ENCODE data around the gene SLC5A7. TPM values are rescaled to one million over a fixed set of nuclear protein-coding genes. Genes with fewer than 3 reads are reported as not detected.

Gene SLC5A7
- total and polyA plus RNA-seq, 2 donors from 2014 or later = 0.75 to 0.88 TPM

DNA sequence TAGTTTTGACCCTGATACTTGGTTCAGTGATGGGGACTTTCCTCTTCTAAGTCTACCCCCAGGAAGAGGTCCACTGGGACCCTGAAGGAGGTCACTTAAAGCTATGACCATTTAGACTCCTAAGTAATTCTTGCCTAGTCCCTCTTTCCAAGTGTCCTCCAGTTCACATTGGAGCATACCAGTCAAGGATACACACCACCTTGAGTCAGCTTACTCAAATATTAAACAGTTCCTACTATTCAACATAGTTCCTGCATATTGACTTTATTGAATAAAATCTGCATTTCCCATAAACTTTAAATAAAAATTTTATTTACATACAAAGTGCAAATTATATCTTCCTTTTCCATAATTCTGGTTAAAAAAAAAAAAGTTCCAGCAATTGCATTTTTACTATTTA, 36.3 kb downstream of the SLC5A7 start:
- peaks cover 0 to 5% (median 0%) of the 10 kb centered on the region in 3 donors for H3K4me1 ChIP-seq (ENCODE audit: control insufficient read depth in 2 of 3, insufficient read depth in 2 of 3, low read depth in 1 of 3, low read length in 3 of 3)
- no peak for FAIRE-seq
- DNase-seq = no peak
- H3K4me3 ChIP-seq (ENCODE audit: low read length in 3 of 3) = no peak overlapping the region
- H3K9ac ChIP-seq (ENCODE audit: low read length in 3 of 3) = no peak overlapping the region
- H3K27ac ChIP-seq (ENCODE audit: low read depth in 2 of 2, low read length in 2 of 2) = no peak overlapping the region
- intact Hi-C loops (cut with DNase I) = no loop called here
- TF ChIP-seq, protein P1, sequence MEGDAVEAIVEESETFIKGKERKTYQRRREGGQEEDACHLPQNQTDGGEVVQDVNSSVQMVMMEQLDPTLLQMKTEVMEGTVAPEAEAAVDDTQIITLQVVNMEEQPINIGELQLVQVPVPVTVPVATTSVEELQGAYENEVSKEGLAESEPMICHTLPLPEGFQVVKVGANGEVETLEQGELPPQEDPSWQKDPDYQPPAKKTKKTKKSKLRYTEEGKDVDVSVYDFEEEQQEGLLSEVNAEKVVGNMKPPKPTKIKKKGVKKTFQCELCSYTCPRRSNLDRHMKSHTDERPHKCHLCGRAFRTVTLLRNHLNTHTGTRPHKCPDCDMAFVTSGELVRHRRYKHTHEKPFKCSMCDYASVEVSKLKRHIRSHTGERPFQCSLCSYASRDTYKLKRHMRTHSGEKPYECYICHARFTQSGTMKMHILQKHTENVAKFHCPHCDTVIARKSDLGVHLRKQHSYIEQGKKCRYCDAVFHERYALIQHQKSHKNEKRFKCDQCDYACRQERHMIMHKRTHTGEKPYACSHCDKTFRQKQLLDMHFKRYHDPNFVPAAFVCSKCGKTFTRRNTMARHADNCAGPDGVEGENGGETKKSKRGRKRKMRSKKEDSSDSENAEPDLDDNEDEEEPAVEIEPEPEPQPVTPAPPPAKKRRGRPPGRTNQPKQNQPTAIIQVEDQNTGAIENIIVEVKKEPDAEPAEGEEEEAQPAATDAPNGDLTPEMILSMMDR (IDR thresholded peaks at IDR 0.05; ENCODE audit: borderline replicate concordance, extremely low read depth, insufficient read depth) = no peak
- no peaks in the 10 kb centered on the region for H3K36me3 ChIP-seq (ENCODE audit: control insufficient read depth in 2 of 3, insufficient read depth in 3 of 3, low read length in 3 of 3)
- H3K9me3 ChIP-seq (ENCODE audit: control insufficient read depth in 2 of 3, insufficient read depth in 1 of 3, low read length in 3 of 3) = no peaks in the 10 kb centered on the region
- no peaks in the 10 kb centered on the region for H3K27me3 ChIP-seq (ENCODE audit: control insufficient read depth, insufficient read depth, low read length)

DNA sequence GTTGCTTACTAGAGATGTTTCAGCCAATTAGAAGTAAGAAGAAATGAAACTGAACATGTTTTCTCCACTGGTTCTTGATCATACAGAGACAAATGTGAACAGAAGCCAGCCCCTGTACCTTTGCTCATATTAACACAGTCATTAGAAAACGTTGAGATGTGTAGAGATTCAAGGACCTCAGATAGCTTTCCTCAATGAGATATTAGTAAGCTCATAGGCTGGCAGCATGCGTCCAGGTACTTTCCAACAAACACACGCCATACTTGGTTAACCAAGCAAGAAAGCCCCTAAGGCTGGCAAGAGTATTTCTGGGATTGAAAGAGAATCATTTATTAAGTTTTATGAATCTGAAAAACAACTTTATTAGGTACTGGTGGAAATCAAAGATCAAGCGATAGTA, 37.5 kb downstream of the SLC5A7 start:
- intact Hi-C loops (cut with DNase I) = no loop called here
- TF ChIP-seq, protein P1 (IDR thresholded peaks at IDR 0.05; ENCODE audit: borderline replicate concordance, extremely low read depth, insufficient read depth) = no peak
- Histone ChIP-seq H3K9me3 (ENCODE audit: control insufficient read depth in 2 of 3, insufficient read depth in 1 of 3, low read length in 3 of 3) (no peaks in the 10 kb centered on the region), H3K36me3 (ENCODE audit: control insufficient read depth in 2 of 3, insufficient read depth in 3 of 3, low read length in 3 of 3) (no peaks in the 10 kb centered on the region), H3K27ac (ENCODE audit: low read depth in 2 of 2, low read length in 2 of 2) (no peak overlapping the region), H3K4me1 (ENCODE audit: control insufficient read depth in 2 of 3, insufficient read depth in 2 of 3, low read depth in 1 of 3, low read length in 3 of 3) (peaks cover 0 to 5% (median 0%) of the 10 kb centered on the region in 3 donors), H3K4me3 (ENCODE audit: low read length in 3 of 3) (no peak overlapping the region), H3K27me3 (ENCODE audit: control insufficient read depth, insufficient read depth, low read length) (no peaks in the 10 kb centered on the region), H3K9ac (ENCODE audit: low read length in 3 of 3) (no peak overlapping the region)
- no peak for FAIRE-seq
- DNase-seq = peak in 2 of 5 donors; percentile 11 to 12

DNA sequence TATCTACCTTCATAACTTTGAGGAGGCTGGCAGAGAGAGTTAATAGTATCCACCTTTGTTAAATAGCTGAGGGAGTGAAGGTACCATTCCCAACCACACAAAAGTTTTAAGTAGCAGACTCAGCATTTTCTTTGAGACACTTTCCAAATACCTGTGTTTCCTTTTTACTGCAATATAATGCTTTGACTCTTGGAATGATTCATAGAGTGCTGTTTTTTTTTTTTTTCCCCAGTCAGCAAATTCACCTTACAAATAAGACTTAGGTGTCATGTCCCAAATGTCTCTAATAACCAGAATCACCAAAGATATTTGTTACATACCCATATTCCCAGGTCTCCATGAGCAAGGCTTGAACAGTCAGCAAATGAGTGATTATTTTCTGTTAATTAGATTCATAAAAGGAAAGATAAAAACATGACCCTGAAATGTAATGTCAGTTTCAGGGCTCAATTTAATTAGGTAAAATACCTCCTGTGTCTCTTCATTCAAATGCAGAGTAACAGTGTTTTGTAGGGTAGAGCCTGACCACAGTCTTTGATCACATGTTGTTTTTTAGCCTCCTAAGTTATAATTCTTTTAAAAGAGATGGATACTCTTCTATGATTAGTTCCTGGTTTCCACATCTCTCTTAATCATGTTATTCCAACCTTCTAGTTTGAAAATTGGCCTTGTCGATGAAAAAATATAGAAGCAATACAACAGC, 39.9 kb downstream of the SLC5A7 start:
- TF ChIP-seq, protein P1 (IDR thresholded peaks at IDR 0.05; ENCODE audit: borderline replicate concordance, extremely low read depth, insufficient read depth) = no peak

More for the DNA sequence above, 39.9 kb downstream of the SLC5A7 start:
- Histone ChIP-seq H3K4me1 (ENCODE audit: control insufficient read depth in 2 of 3, insufficient read depth in 2 of 3, low read depth in 1 of 3, low read length in 3 of 3) (peaks cover 0 to 5% (median 0%) of the 10 kb centered on the region in 3 donors), H3K36me3 (ENCODE audit: control insufficient read depth in 2 of 3, insufficient read depth in 3 of 3, low read length in 3 of 3) (no peaks in the 10 kb centered on the region), H3K27ac (ENCODE audit: low read depth in 2 of 2, low read length in 2 of 2) (no peak overlapping the region), H3K9me3 (ENCODE audit: control insufficient read depth in 2 of 3, insufficient read depth in 1 of 3, low read length in 3 of 3) (no peaks in the 10 kb centered on the region), H3K27me3 (ENCODE audit: control insufficient read depth, insufficient read depth, low read length) (no peaks in the 10 kb centered on the region), H3K9ac (ENCODE audit: low read length in 3 of 3) (no peak overlapping the region), H3K4me3 (ENCODE audit: low read length in 3 of 3) (no peak overlapping the region)
- no peak for DNase-seq
- intact Hi-C loops (cut with DNase I) = no loop called here
- FAIRE-seq = no peak
